Hepatocyte (in vitro differentiated cells): ENCODE results near the gene AGXT2. TPM values are rescaled to one million over a fixed set of nuclear protein-coding genes. Genes with fewer than 3 reads are reported as not detected.

Experiments used
- DNase-seq: peaks from one replicate; pipeline ENCODE4 v3.0.0-alpha.2; 2016; ENCODE audit warnings: low spot score
- H2AFZ ChIP-seq: fragments of 200-600 bp; sonication (generic); 2 replicates; pipeline ENCODE4 v1.6.0; 2016; ENCODE audit warnings: antibody characterized with exemption, mild to moderate bottlenecking
- H3K27ac ChIP-seq: fragments of 200-600 bp; sonication (generic); 2 replicates; pipeline ENCODE4 v1.5.1; 2016; ENCODE audit warnings: mild to moderate bottlenecking
- H3K27me3 ChIP-seq: fragments of 200-600 bp; sonication (generic); 2 replicates; pipeline ENCODE4 v1.6.1; 2016
- H3K36me3 ChIP-seq: fragments of 200-600 bp; sonication (generic); replicated peaks from 2 replicates; pipeline ENCODE4 v1.5.1; 2016; ENCODE audit warnings: low read depth; ENCODE audit not compliant: insufficient read depth
- H3K4me1 ChIP-seq: fragments of 200-600 bp; sonication (generic); 2 replicates; pipeline ENCODE4 v1.5.1; 2016; ENCODE audit warnings: mild to moderate bottlenecking, moderate library complexity; ENCODE audit not compliant: insufficient read depth
- H3K4me2 ChIP-seq: fragments of 200-600 bp; sonication (generic); 2 replicates; pipeline ENCODE4 v1.6.0; 2016
- H3K4me3 ChIP-seq: fragments of 200-600 bp; sonication (generic); 2 replicates; pipeline ENCODE4 v1.5.1; 2016; ENCODE audit warnings: mild to moderate bottlenecking
- H3K79me2 ChIP-seq: fragments of 200-600 bp; sonication (generic); 2 replicates; pipeline ENCODE4 v1.6.0; 2017; ENCODE audit warnings: mild to moderate bottlenecking
- H3K9me2 ChIP-seq: fragments of 200-600 bp; sonication (generic); replicated peaks from 2 replicates; pipeline ENCODE4 v1.6.0; 2017; ENCODE audit warnings: mild to moderate bottlenecking; ENCODE audit not compliant: insufficient read depth
- H3K9me3 ChIP-seq: fragments of 200-600 bp; sonication (generic); 2 replicates; pipeline ENCODE4 v1.5.1; 2016; ENCODE audit warnings: low read depth, mild to moderate bottlenecking
- H4K20me1 ChIP-seq: fragments of 200-600 bp; sonication (generic); 2 replicates; pipeline ENCODE4 v1.6.0; 2016; ENCODE audit warnings: mild to moderate bottlenecking; ENCODE audit not compliant: insufficient read depth, poor library complexity, severe bottlenecking
- CTCF ChIP-seq: fragments of 200-600 bp; sonication (generic); IDR thresholded peaks from 2 replicates; pipeline ENCODE4 v1.5.1; 2016; ENCODE audit warnings: antibody characterized with exemption, mild to moderate bottlenecking; ENCODE audit not compliant: poor library complexity
- EZH2 ChIP-seq: fragments of 200-600 bp; sonication (generic); IDR thresholded peaks from 2 replicates; pipeline ENCODE4 v1.6.1; 2016; ENCODE audit warnings: antibody characterized with exemption, mild to moderate bottlenecking, borderline replicate concordance
- EZH2phosphoT487 ChIP-seq: fragments of 200-600 bp; sonication (generic); IDR thresholded peaks from one replicate; pipeline ENCODE4 v1.6.1; 2018; ENCODE audit warnings: antibody characterized with exemption, mild to moderate bottlenecking, low read depth, moderate library complexity; ENCODE audit not compliant: unreplicated experiment, severe bottlenecking
- WGBS: methylation state at CpG from one replicate; pipeline ENCODE4 v1.1.6; 2016; ENCODE audit warnings: low lambda C conversion rate; ENCODE audit errors: missing lambda C conversion rate; 5-methylcytosine and 5-hydroxymethylcytosine counted together
- polyA plus RNA-seq: library from polyadenylated mRNA; unstranded; fragments of >200 nt; fragmentation: Nextera tagmentation; extraction: Ambion mirVana; gene quantifications from 2 replicates; pipeline ENCODE4 v1.2.1, GENCODE V29; 2016
- total RNA-seq: library from RNA; depleted of rRNA; stranded (reverse); fragments of >200 nt; gene quantifications from 2 replicates; pipeline ENCODE4 v1.2.3, GENCODE V29; 2014

Gene AGXT2
- total and polyA plus RNA-seq, 2 experiments from 2014 or later = 8.0 to 10.6 TPM

GRCh38 chr5:35024911-35025510 is 22.7 kb downstream of the AGXT2 start:
- Histone ChIP-seq H3K9me2 (no peaks in the 10 kb centered on the region), H3K27ac (peak overlapping the region; percentile 5), H2AFZ (no peak overlapping the region), H3K36me3 (no peaks in the 10 kb centered on the region), H3K4me1 (peaks cover 17% of the 10 kb centered on the region), H3K79me2 (no peaks in the 10 kb centered on the region), H3K9me3 (no peaks in the 10 kb centered on the region), H4K20me1 (no peaks in the 10 kb centered on the region), H3K4me2 (no peak overlapping the region), H3K27me3 (no peaks in the 10 kb centered on the region), H3K4me3 (no peak overlapping the region)
- DNase-seq = no peak
- 93% methylated on average over 10 of the region's 10 CpGs for WGBS
- TF ChIP-seq EZH2phosphoT487 = no peak

DNA sequence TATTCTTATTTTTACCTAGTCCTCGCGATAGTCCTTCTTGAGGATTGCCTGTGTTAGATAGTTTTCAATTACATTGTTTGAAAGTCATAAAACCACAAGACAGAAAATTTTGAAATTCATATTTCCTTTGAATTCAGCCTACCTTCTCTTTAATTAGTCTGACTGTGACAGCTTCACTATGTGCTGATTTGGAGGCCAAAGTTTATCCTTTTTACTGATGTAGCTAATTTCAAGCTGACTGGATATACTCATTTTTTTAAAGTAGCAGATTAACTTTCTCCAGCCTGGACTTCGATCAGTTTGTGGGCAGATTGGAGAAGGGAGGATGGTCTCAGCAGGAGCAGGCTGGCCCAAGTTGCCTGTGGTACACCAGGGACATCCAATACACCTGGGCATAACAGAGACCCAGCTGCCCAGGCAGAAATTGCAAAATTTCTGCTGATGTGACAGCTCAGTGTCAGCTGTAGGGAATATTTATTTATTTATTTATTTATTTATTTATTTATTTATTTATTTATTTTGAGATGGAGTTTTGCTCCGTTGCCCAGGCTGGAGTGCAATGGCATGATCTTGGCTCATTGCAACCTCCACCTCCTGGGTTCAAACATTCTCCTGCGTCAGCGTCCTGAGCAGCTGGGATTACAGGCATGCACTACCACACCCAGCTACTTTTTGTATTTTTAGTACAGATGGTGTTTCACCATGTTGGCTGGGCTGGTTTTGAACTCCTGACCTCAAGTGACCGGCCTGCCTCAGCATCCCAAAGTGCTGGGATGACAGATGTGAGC is 24.2 kb downstream of the AGXT2 start:
- no peak for DNase-seq
- no peaks in the 10 kb centered on the region for H4K20me1 ChIP-seq
- no peak overlapping the region for H3K4me3 ChIP-seq
- no peak overlapping the region for H3K4me2 ChIP-seq
- TF ChIP-seq EZH2phosphoT487 = no peak
- no peak for TF ChIP-seq EZH2
- TF ChIP-seq CTCF = no peak
- H3K4me1 ChIP-seq = peaks cover 17% of the 10 kb centered on the region
- H3K9me3 ChIP-seq = no peaks in the 10 kb centered on the region
- no peak overlapping the region for H3K27ac ChIP-seq
- 91% methylated on average over 7 of the region's 7 CpGs for WGBS
- H2AFZ ChIP-seq = no peak overlapping the region
- no peaks in the 10 kb centered on the region for H3K27me3 ChIP-seq
- no peaks in the 10 kb centered on the region for H3K9me2 ChIP-seq
- no peaks in the 10 kb centered on the region for H3K79me2 ChIP-seq
- no peaks in the 10 kb centered on the region for H3K36me3 ChIP-seq

- no peak overlapping the region for H2AFZ ChIP-seq
- H3K9me2 ChIP-seq = no peaks in the 10 kb centered on the region
- H4K20me1 ChIP-seq = no peaks in the 10 kb centered on the region
- H3K36me3 ChIP-seq = no peaks in the 10 kb centered on the region
- no peak for DNase-seq
- H3K4me2 ChIP-seq = no peak overlapping the region
- H3K27ac ChIP-seq = no peak overlapping the region
- WGBS = 44% methylated on average over 4 of the region's 4 CpGs
- H3K4me3 ChIP-seq = no peak overlapping the region
- H3K27me3 ChIP-seq = no peaks in the 10 kb centered on the region
- H3K79me2 ChIP-seq = no peaks in the 10 kb centered on the region
- H3K4me1 ChIP-seq = peaks cover 4% of the 10 kb centered on the region
- no peak for TF ChIP-seq EZH2
- TF ChIP-seq CTCF = no peak
- no peak for TF ChIP-seq EZH2phosphoT487
- H3K9me3 ChIP-seq = no peaks in the 10 kb centered on the region
These were observed 31.3 kb downstream of the AGXT2 start for GRCh38 chr5:35016174-35017051.

GRCh38 chr5:35015063-35015462 is 32.7 kb downstream of the AGXT2 start:
- Histone ChIP-seq H4K20me1 (no peaks in the 10 kb centered on the region), H3K27ac (no peak overlapping the region), H3K4me3 (no peak overlapping the region), H3K79me2 (no peaks in the 10 kb centered on the region), H3K9me3 (no peaks in the 10 kb centered on the region), H3K9me2 (no peaks in the 10 kb centered on the region), H2AFZ (no peak overlapping the region), H3K4me2 (no peak overlapping the region), H3K4me1 (peaks cover 4% of the 10 kb centered on the region), H3K36me3 (no peaks in the 10 kb centered on the region), H3K27me3 (no peaks in the 10 kb centered on the region)
- no peak for DNase-seq
- 83% methylated on average over 4 of the region's 4 CpGs for WGBS
- TF ChIP-seq EZH2 (no peak), CTCF (no peak), EZH2phosphoT487 (no peak)
